Caki2 (cell line): ENCODE data around the gene ATP5F1E. TPM values are rescaled to one million over a fixed set of nuclear protein-coding genes. Genes with fewer than 3 reads are reported as not detected.

Experiments
- DNase-seq: peaks from one replicate; pipeline ENCODE4 v3.0.0-alpha.2; 2015; ENCODE audit warnings: low read depth
- in situ Hi-C: cut with HindIII; loops from 2 replicates; pipeline ENCODE4 v1.10.0; 2016; ENCODE audit warnings: low sequenced_read_pairs, low pct_unique_long_range_greater_than_20kb, mixed read lengths
- total RNA-seq: library from RNA; depleted of rRNA; stranded (reverse); fragments of >200 nt; shearing (Covaris generic); gene quantifications from 2 replicates; pipeline ENCODE4 v1.2.3, GENCODE V29; 2014; ENCODE audit warnings: low replicate concordance

ATP5F1E gene
- total RNA-seq, 1 experiment from 2014 or later = 42.7 TPM

DNA sequence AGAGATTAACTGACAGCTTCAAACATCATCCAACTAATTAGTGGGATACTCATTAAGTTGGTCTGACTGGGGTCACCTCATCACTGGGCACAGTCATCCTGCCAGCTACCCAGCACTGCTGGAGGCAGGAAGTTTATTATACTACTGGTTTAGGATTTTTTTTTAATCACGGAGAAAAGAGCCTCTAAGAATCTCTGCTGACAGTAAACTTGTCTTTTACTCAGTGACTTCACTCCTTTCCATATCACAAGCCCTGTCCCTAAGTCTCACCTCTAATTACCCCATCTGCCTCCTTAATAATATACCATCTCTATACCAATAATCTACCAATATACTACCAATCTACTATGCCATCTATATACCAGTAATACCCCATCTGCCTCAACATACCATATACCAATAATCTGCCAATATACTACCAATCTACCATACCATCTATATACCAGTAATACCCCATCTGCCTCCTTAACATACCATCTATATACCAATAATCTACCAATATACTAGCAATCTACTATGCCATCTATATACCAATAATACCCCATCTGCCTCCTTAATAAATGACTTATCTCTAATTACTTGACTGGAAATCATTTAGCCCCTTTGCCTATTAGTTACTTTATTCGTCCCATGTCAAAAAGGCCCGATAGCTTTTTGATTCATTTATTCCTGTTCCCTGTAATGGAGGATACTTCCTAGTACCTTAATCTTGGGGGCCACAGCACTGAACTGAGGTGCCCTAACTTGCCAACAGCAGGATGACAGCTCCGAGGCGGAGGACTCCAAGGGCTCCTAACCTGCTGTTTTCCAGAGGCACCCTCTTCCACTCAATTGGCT lies 5.0 kb downstream of the ATP5F1E start:
- no peak for DNase-seq
- in situ Hi-C loops = no loop called here

GRCh38 chr20:59025511-59025910 lies 6.6 kb downstream of the ATP5F1E start:
- in situ Hi-C loops = no loop called here
- DNase-seq = no peak

DNA sequence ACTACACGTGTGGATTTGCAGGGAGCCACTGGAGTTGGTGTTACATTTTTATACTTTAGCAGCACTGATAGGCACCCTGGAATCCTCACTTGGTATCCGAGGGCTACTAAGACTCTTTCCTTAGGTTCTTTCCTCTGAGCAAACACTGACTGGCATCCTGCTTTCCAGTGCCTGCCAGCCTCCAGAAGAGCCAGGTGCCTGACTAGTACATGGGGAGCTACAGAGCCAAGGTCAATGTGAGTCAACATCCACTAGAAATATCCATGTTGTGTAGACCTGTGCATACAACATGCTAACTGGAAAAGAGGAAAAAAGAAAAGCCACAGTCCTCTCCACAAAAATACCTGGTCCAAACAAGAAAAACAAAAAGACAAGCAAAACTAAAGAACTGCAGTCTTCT lies 7.0 kb downstream of the ATP5F1E start:
- in situ Hi-C loops = no loop called here
- no peak for DNase-seq

DNA sequence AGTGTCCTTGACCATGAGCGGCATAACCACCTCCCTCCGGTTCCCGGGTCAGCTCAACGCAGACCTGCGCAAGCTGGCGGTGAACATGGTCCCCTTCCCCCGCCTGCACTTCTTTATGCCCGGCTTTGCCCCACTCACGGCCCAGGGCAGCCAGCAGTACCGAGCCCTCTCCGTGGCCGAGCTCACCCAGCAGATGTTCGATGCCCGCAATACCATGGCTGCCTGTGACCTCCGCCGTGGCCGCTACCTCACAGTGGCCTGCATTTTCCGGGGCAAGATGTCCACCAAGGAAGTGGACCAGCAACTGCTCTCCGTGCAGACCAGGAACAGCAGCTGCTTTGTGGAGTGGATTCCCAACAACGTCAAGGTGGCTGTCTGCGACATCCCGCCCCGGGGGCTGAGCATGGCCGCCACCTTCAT lies 8.0 kb downstream of the ATP5F1E start:
- in situ Hi-C loops = no loop called here
- DNase-seq = no peak

DNA sequence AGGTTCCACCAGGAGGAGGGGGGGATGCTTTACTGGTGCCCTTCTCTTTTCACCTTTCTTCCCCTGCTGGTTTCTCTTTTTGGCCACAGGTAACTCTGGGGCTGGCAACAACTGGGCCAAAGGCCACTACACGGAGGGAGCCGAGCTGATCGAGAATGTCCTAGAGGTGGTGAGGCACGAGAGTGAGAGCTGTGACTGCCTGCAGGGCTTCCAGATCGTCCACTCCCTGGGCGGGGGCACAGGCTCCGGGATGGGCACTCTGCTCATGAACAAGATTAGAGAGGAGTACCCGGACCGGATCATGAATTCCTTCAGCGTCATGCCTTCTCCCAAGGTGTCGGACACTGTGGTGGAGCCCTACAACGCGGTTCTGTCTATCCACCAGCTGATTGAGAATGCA lies 8.5 kb downstream of the ATP5F1E start:
- no peak for DNase-seq
- in situ Hi-C loops = no loop called here

DNA sequence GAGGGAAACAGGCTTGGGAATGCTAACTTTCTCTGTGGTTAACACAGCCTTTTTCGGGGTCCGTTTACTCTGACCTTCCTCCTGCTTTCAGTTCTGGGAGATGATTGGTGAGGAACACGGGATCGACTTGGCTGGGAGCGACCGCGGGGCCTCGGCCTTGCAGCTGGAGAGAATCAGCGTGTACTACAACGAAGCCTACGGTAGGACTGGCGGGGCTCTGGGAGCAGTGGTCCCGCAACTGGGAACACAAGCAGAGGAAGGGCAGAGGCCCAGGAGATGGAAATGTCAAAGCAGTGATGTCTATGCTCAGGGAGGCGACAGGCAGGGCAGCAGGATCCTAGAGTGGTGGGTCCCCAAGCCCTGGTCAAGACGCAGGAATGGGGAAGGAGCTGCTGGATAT lies 9.4 kb downstream of the ATP5F1E start:
- no peak for DNase-seq
- in situ Hi-C loops = no loop called here

DNA sequence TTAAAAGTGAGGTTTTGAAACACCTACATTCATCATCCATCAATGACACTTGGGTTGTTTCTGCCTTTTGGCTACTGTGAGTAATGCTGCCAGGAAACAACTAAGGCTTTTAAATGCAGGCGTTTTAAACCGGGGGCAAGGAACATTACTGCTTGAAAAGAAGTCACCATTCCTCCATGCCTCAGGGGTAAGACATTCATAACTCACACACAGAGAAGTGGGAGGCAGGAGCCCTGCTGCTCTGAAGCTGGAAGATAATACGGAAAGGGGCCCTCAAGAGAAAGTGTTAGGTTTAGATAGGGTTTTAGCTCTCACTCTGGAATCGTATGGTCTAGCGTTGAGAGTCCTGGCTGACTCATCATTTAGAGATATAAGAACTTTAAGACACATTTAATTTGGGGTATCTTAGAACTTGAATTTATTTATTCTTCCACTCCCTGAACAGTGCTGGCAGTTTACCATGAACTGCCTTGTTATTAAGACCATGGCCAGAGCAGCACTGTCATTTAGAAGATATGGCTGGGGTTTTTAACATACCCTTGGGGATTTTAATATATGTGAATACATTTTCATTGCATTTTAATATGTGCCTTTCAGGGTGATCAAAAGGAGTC lies 11.1 kb downstream of the ATP5F1E start:
- DNase-seq = no peak
- in situ Hi-C loops = no loop called here

DNA sequence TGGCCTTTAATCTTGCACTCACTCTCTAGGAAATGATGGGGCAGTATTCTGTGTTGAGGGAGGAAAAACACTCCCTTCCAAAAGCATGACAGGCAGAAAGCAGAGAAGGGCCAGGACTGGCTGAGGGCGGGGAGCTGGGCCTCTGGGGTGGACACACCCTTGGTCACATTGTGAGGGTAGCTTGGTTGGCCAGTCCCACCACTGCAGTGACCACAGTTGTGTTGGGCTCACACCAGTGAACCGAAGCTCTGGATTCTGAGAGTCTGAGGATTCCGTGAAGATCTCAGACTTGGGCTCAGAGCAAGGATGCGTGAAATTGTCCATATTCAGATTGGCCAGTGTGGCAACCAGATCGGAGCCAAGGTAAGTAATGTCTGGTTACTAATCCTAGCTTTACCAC lies 12.9 kb downstream of the ATP5F1E start, which contains the start of gene TUBB1:
Gene TUBB1 (plus strand): TSS at position 213 of the 400 bp plus-strand sequence. CDS start 94 bp downstream, at position 307.
- in situ Hi-C loops = no loop called here
- DNase-seq = no peak

DNA sequence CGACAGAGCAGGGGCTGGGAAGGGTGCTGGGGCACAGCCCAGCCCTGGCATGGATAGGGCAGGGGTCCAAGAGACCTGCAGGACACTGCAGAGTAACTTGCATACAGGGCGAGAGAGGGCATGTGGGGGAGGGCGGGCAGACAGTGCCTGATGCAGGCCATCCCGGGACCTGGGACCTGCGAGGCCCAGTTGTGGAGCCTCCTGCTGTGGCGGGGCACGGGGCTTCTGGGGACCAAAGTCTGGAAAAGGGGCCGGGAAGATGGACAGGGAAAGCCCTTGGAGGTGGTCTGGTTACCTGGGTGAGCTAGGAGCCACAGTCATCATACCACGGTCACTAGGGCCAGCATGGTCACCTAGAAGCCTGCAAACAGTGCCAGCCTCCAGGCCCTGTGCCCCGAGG lies 13.3 kb downstream of the ATP5F1E start:
- in situ Hi-C loops = no loop called here
- DNase-seq = no peak

DNA sequence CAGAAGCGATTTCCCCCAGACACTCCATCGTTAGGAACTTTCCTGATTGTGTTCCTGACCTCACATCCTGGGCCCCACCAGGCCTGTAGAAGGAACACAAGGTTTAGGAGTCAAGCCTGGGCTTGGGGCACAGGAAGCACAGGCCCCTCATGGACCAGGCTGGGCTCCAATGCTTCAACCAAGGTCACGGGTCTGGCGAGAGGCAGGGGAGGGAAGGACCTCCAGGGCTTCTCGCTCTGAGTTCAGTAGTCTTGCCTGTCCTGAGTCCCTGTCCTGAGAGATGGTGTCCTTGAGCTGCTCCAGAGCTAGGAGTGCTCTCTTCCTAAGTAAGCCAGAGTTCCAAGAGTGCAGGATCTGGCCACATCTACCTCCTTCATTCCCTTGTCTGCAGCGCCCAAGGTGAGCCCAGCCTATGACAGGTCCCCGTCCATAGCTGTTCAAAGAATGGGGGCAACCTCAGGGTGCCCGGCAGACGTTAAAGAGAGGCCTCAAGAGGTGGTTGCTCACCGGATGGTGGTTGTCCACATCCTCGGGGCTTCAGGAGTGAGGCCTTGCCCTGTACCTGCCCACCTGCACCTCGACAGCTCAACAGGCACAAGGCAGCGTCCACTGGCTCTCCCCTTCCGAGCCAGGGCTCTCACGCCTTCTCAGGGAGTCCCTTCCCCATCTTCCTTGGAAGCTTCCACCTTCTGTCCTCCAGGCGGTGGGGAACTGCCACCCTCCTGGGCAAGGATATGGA lies 14.5 kb downstream of the ATP5F1E start:
- DNase-seq = no peak
- in situ Hi-C loops = no loop called here

GRCh38 chr20:59016795-59017492 lies 15.2 kb downstream of the ATP5F1E start:
- in situ Hi-C loops = no loop called here

DNA sequence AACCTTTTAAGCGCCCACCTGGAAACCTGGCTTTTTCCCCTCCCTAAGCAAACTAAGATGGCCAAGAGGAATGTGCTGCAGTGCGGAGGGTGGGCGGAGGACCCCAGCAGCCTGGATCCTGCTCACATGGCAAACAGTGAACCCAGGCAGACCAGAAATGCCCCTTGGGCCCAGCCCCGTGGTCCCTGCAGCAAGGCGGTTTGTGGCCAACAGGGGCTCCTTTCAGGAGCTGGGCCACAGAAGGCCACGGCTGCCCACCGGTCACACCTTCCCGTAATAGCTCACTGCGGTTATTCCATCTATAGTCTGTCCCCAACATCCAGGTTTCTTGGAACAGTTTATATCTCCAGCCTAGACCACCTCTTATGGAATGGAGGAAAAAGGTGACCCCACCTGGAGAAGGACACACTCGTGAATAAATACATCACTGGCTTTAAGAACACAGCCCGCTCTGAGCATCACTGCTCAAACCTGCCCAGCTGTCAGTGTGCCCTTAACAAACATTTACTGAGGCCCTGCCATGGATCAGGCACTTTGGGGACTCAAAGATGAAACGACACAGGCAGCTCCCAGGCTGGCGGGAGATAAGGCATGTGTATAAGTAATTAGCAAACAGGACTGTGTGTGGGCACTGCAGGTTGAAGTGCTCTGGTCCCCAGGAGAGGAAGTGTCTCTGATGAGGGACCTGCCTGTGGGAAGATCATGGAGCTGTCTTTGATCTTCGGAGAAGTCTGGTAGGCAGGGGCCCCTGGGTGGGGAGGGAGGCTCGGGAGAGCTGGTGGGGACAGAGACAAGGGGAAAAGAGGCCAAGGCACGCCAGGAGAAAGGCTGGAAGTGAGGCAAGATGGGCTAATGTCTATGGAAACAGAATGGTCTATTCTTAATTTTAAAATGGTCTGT lies 16.1 kb downstream of the ATP5F1E start:
- in situ Hi-C loops = no loop called here
- DNase-seq = no peak

More at GRCh38 chr20:59016795-59017492, 15.2 kb downstream of the ATP5F1E start:
- DNase-seq = no peak

DNA sequence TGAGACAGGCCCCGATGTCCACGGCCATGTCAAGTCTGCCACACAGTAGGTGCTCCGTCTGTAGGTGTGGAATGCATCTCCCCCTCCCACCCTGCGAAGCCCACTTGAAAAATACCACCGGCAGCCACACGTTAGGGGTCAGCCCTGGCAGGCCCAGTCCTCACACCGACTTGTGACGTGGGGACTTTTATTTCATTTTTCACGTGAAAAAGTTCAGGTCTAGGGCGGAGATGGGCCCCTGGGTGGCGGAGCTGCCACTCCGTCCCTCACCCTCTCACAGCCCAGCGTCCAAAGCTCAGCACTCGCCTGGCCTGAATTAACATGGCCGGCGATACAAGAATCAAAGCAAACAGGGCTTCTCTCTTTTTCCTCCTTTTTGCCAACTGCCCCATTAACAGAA lies 16.7 kb downstream of the ATP5F1E start:
- no peak for DNase-seq
- in situ Hi-C loops = no loop called here

GRCh38 chr20:59014680-59015389 lies 17.3 kb downstream of the ATP5F1E start:
- in situ Hi-C loops = no loop called here
- no peak for DNase-seq

- no peak for DNase-seq
- in situ Hi-C loops = no loop called here
Observed at GRCh38 chr20:59013959-59014608, 18.1 kb downstream of the ATP5F1E start.

DNA sequence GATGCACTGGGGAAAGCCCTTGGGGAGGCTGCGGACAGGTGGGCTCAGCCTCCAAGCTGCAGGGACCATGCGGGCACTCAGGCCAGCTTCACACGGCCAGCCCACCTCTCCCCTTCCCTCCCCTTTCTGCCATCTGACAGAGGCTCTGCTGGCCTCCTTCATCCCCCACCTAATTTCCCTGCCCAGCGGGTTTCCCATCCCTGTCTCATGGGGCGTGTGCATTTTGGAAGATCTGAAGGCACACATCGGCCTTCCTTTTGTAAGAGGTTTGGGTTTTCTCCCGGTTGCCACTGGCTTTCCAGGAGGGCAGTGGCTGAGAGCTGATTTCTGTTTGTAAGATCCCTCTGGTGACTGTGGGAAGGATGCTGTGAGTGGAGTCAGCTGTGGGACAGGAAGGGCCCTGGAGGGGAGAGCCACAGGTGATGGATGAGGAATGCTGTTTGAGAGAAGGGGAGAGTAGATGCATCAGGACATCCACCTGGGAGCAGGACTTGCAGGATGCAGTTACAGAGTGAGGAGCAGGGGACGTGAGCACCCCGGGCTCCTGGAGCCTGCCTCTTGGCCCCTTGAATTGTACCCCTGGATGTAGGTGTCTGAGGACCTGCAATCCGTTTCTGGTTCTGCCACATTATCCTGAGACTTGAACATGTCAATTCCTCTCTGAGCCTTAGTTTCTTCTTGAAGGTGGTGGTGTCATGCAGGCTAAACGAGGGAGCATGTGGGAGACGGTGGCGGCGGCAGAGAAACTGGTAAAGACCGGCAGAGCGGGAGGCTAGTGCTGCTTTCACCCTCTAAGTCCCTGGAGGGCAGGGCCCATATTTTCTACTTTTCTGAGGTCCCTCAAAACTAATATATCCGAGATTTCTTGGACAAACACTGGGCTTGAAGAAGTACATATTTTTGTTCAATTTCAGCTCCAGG lies 18.8 kb downstream of the ATP5F1E start:
- in situ Hi-C loops = no loop called here
- DNase-seq = no peak
